ENCODE results near the gene PRDM7. TPM values are rescaled to one million over a fixed set of nuclear protein-coding genes. Genes with fewer than 3 reads are reported as not detected.
"Not testable (repeated sequence)": the region's sequence is repeated elsewhere in the genome, so short reads cannot be mapped to it uniquely, and the experiment has no call there.

Gene PRDM7
- total and polyA plus RNA-seq, 9 donors: 0.19 TPM; not detected in 8

DNA sequence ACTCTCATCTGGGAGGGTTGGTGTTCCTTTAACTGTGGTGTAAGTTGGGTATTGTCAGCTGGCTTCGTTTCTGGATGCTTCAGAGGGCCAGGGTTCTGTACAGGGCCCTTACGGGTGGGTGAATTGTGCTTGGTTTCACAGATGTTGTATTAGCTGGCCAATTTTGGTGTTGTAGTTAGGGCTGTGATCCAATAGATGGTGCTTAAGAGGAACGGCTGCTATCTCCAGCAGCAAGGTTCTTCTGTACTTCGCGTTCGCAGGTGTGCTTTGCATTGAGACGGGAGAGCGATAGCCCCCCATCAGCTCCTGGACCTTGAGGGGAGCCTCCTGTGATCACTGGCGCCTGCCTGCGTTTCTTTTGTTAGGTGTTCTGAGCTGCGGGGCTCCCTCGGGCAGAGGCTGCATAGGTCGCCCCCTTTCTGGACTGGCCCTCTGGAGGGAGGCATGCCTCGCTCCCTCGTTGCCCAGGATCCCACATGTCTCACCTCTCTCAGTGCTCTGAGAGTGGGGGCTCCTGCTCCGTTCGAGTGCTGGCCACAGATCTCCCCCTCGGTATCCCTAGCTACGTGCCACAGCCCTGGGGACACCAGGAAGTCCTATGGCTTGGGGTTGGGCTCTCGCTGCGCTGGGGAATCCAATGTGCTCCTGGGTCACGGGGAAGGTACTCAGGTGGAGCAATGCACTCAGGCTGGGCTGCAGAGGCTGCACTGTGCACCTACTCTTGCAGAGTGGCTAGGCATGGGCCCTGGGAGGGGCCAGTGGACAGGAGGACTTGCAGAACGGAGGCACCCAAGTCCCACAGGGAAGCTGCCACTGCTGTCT is 837 bp upstream of the PRDM7 start:
- Histone ChIP-seq H3K36me3 (ENCODE audit: control insufficient read depth, insufficient read depth, low read length) (no peaks in the 10 kb centered on the region), H3K27ac (ENCODE audit: low read length) (no peak overlapping the region), H3K27me3 (ENCODE audit: control insufficient read depth, insufficient read depth, low read length) (peaks cover 28% of the 10 kb centered on the region), H3K4me3 (ENCODE audit: low read length) (peak overlapping the region; percentile 25), H3K9me3 (replicated peaks; ENCODE audit: control insufficient read depth, low read depth, low read length) (no peaks in the 10 kb centered on the region), H3K4me1 (ENCODE audit: control insufficient read depth, insufficient read depth, low read length) (peaks cover 6% of the 10 kb centered on the region)
- WGBS (ENCODE audit: insufficient coverage): 52% methylated on average over 21 of the region's 23 CpGs
- peak; percentile 12 for DNase-seq

DNA sequence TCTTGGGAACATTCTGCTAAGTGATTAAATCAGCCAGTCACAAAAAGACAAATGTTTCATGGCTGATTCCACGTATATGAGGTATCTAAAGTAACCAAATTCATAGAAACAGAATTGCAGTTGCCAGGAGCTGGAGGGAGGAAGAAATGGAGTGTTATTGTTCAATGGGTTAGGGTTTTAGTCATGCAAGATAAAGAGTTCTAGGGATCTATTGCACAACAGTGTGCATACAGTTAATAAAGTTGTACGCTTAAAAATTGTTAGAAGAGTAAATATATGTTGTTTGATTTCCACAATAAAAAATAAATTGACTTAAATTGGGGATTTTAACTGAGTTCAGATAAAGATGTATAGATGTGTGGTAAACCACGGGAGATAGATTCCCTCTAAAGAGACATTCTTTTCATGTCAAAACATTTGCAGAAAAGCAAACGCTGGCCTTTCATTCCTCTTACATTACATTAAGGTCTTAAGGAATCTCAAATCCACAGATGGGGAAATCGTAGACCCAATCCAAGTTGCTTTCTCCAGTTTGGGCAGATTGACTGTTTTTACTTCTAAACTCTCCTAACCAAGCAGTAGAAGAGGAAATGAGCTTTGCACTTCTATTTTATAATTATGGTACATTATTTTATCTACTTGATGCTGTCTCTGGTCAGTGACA is 4.6 kb downstream of the PRDM7 start:
- Histone ChIP-seq H3K9me3 (replicated peaks; ENCODE audit: control insufficient read depth, low read depth, low read length) (no peaks in the 10 kb centered on the region), H3K4me1 (ENCODE audit: control insufficient read depth, insufficient read depth, low read length) (peaks cover 6% of the 10 kb centered on the region), H3K4me3 (ENCODE audit: low read length) (no peak overlapping the region), H3K27ac (ENCODE audit: low read length) (no peak overlapping the region), H3K36me3 (ENCODE audit: control insufficient read depth, insufficient read depth, low read length) (no peaks in the 10 kb centered on the region), H3K27me3 (ENCODE audit: control insufficient read depth, insufficient read depth, low read length) (peaks cover 11% of the 10 kb centered on the region)
- no peak for DNase-seq
- WGBS (ENCODE audit: insufficient coverage): no CpG with 5 or more reads among the region's 5 CpGs

DNA sequence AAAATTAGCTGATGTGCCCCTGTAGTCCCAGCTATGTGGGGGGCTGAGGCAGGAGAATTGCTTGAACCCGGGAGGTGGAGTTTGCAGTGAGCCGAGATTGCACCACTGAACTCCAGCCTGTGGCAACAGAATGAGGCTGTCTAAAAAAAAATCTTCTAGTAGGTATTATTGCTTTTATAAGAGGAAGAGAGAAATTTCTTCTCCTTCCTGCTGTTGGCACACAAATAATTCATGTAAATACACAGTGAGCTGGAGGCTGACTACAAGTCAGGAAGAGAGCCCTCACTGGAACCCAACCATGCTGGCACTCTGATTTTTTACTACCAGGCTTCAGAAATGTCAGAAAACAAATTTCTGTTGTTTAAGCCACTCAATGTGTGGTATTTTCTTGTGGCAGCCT is 6.7 kb downstream of the PRDM7 start:
- DNase-seq: no peak
- Histone ChIP-seq H3K27ac (ENCODE audit: low read length) (no peak overlapping the region), H3K36me3 (ENCODE audit: control insufficient read depth, insufficient read depth, low read length) (no peaks in the 10 kb centered on the region), H3K27me3 (ENCODE audit: control insufficient read depth, insufficient read depth, low read length) (no peaks in the 10 kb centered on the region), H3K4me3 (ENCODE audit: low read length) (no peak overlapping the region), H3K4me1 (ENCODE audit: control insufficient read depth, insufficient read depth, low read length) (no peaks in the 10 kb centered on the region), H3K9me3 (replicated peaks; ENCODE audit: control insufficient read depth, low read depth, low read length) (no peaks in the 10 kb centered on the region)
- WGBS (ENCODE audit: insufficient coverage): no CpG with 5 or more reads among the region's 2 CpGs

DNA sequence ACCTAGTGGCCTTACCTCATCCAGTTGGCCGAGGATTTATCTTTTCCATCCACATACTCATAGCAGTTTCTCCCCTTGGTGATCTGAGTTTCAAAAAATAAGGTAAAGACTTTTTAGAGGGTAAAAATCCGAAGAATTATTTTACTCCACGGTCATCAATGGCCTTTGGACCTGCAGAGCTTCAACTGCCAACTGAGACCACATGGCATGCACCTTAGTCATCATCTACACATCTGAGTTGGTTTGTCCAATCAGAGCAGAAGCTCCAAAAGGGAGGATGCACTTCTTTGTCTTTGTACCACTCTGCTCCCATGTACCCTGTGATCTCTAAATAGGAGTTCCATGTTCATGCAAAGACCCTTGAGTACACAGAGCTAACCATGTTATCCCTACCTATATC is 15.7 kb downstream of the PRDM7 start:
- no CpG with 5 or more reads among the region's 3 CpGs for WGBS (ENCODE audit: insufficient coverage)
- Histone ChIP-seq H3K4me3 (ENCODE audit: low read length) (no peak overlapping the region), H3K4me1 (ENCODE audit: control insufficient read depth, insufficient read depth, low read length) (no peaks in the 10 kb centered on the region), H3K27me3 (ENCODE audit: control insufficient read depth, insufficient read depth, low read length) (no peaks in the 10 kb centered on the region), H3K9me3 (replicated peaks; ENCODE audit: control insufficient read depth, low read depth, low read length) (no peaks in the 10 kb centered on the region), H3K27ac (ENCODE audit: low read length) (no peak overlapping the region), H3K36me3 (ENCODE audit: control insufficient read depth, insufficient read depth, low read length) (no peaks in the 10 kb centered on the region)
- no peak for DNase-seq

DNA sequence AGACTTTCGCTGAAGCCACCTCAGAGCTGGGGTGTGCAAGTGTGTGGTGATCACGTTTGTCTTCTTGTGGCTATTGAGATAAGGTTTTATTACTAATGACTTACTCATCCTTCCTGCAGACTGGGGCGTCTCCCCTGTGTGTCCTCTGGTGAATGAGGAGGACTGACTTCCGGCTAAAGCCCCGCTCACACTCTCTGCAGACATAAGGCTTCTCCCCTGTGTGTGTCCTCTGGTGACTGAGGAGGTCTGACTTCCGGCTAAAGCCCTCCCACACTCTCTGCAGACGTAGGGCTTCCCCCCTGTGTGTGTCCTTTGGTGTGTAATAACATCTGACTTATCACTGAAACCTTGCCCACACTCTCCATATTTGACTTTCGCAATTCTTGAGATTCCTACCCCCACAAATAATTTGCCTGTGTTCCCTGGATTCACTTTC is 19.4 kb downstream of the PRDM7 start:
- WGBS (ENCODE audit: insufficient coverage): 89% methylated on average over 1 of the region's 8 CpGs
- no peak for DNase-seq
- H3K9me3 ChIP-seq (replicated peaks; ENCODE audit: control insufficient read depth, low read depth, low read length): peaks cover 9% of the 10 kb centered on the region

DNA sequence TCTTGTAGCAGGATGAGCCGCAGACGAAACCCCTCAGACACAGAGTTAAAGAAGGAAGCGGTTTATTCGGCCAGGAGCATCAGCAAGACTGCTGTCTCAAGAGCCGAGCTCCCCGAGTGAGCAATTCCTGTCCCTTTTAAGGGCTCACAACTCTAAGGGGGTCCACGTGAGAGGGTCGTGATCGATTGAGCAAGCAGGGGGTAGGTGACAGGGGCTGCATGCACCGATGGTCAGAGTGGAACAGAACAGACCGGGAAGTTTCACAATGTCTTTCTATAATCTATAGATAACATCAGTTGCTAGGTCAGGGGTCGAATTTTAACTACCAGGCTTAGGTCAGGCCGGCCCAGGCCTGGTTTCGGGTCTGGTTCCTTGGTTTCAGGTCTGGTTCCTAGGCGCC is 20.6 kb downstream of the PRDM7 start:
- DNase-seq; H3K27ac ChIP-seq (ENCODE audit: low read length); H3K4me3 ChIP-seq (ENCODE audit: low read length); H3K4me1 ChIP-seq (ENCODE audit: control insufficient read depth, insufficient read depth, low read length); H3K27me3 ChIP-seq (ENCODE audit: control insufficient read depth, insufficient read depth, low read length); H3K9me3 ChIP-seq (replicated peaks; ENCODE audit: control insufficient read depth, low read depth, low read length); H3K36me3 ChIP-seq (ENCODE audit: control insufficient read depth, insufficient read depth, low read length): not testable (repeated sequence)
- 87% methylated on average over 7 of the region's 15 CpGs for WGBS (ENCODE audit: insufficient coverage)

More for the DNA sequence above, 19.4 kb downstream of the PRDM7 start:
- peaks cover 2% of the 10 kb centered on the region for H3K27me3 ChIP-seq (ENCODE audit: control insufficient read depth, insufficient read depth, low read length)
- no peak overlapping the region for H3K4me3 ChIP-seq (ENCODE audit: low read length)
- H3K36me3 ChIP-seq (ENCODE audit: control insufficient read depth, insufficient read depth, low read length): no peaks in the 10 kb centered on the region
- no peak overlapping the region for H3K27ac ChIP-seq (ENCODE audit: low read length)
- no peaks in the 10 kb centered on the region for H3K4me1 ChIP-seq (ENCODE audit: control insufficient read depth, insufficient read depth, low read length)

DNA sequence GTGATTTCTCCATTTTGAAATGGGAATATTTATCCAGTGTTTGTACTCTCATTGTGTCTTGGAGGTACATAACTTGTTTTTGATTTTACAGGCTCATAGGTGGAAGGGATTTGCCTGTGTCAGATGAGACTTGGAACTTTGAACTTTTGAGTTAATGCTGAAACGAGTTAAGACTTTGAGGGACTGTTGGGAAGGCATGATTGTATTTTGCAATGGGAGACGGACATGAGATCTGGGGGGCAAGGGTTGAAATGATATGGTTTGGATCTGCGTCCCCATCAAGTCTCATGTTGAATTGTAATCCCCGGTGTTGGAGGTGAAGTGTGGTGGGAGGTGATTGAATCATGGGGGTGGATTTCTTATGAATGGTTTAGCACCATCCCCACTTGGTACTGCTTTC is 21.8 kb downstream of the PRDM7 start:
- H3K4me1 ChIP-seq (ENCODE audit: control insufficient read depth, insufficient read depth, low read length): no peaks in the 10 kb centered on the region
- peaks cover 9% of the 10 kb centered on the region for H3K9me3 ChIP-seq (replicated peaks; ENCODE audit: control insufficient read depth, low read depth, low read length)
- H3K27me3 ChIP-seq (ENCODE audit: control insufficient read depth, insufficient read depth, low read length): peaks cover 2% of the 10 kb centered on the region
- no peak overlapping the region for H3K4me3 ChIP-seq (ENCODE audit: low read length)
- 71% methylated on average over 4 of the region's 4 CpGs for WGBS (ENCODE audit: insufficient coverage)
- H3K27ac ChIP-seq (ENCODE audit: low read length): no peak overlapping the region
- no peaks in the 10 kb centered on the region for H3K36me3 ChIP-seq (ENCODE audit: control insufficient read depth, insufficient read depth, low read length)
- no peak for DNase-seq

DNA sequence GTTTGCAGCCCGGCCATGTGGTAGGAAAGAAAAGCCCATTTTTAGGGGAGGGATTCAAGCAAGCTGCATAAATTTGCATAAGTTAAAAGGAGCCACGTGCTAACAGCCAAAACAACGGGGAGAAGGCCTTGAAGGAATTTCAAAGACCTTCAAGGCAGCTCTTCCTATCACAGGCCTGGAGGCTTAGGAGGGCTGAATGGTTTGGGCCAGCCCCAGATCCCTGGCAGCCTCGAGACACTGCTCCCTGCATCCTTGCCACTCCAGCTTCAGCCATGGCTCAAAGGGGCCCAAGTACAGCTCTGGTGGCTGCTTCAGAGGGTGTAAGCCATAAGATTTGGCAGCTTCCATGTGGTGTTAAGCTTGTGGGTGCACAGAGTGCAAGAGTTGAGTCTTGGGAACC is 22.6 kb downstream of the PRDM7 start:
- WGBS (ENCODE audit: insufficient coverage): 52% methylated on average over 4 of the region's 4 CpGs
- Histone ChIP-seq H3K4me1 (ENCODE audit: control insufficient read depth, insufficient read depth, low read length) (no peaks in the 10 kb centered on the region), H3K27me3 (ENCODE audit: control insufficient read depth, insufficient read depth, low read length) (peaks cover 2% of the 10 kb centered on the region), H3K9me3 (replicated peaks; ENCODE audit: control insufficient read depth, low read depth, low read length) (peaks cover 9% of the 10 kb centered on the region), H3K27ac (ENCODE audit: low read length) (no peak overlapping the region), H3K4me3 (ENCODE audit: low read length) (no peak overlapping the region), H3K36me3 (ENCODE audit: control insufficient read depth, insufficient read depth, low read length) (no peaks in the 10 kb centered on the region)
- DNase-seq: no peak

DNA sequence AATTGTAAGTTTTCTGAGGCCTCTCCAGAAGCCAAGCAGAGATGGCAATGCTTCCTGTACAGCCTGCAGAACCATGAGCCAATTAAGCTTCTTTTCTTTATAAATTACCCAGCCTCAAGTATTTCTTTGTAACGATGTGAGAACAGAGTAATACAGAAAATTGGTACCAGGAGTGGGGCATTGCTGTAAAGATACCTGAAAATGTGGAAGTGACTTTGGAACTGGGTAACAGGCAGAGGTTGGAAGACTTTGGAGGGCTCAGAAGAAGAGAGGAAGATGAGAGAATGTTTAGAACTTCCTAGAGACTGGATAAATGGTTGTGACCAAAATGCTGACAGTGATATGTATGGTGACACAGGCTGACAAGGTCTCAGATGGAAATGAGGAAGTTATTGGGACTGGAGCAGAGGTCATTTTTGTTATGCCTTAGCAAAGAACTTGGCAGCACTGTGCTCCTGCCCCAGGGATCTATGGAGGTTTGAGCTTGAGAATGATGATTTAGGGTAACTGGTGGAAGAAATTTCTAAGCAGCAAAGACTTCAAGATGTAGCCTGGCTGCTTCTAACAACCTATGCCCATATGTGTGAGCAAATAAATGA is 23.1 kb downstream of the PRDM7 start:
- no peaks in the 10 kb centered on the region for H3K36me3 ChIP-seq (ENCODE audit: control insufficient read depth, insufficient read depth, low read length)
- H3K9me3 ChIP-seq (replicated peaks; ENCODE audit: control insufficient read depth, low read depth, low read length): peaks cover 9% of the 10 kb centered on the region
- H3K4me3 ChIP-seq (ENCODE audit: low read length): no peak overlapping the region
- no peak overlapping the region for H3K27ac ChIP-seq (ENCODE audit: low read length)
- H3K27me3 ChIP-seq (ENCODE audit: control insufficient read depth, insufficient read depth, low read length): peaks cover 2% of the 10 kb centered on the region
- DNase-seq: no peak
- WGBS (ENCODE audit: insufficient coverage): no CpG with 5 or more reads among the region's 1 CpG
- no peaks in the 10 kb centered on the region for H3K4me1 ChIP-seq (ENCODE audit: control insufficient read depth, insufficient read depth, low read length)

DNA sequence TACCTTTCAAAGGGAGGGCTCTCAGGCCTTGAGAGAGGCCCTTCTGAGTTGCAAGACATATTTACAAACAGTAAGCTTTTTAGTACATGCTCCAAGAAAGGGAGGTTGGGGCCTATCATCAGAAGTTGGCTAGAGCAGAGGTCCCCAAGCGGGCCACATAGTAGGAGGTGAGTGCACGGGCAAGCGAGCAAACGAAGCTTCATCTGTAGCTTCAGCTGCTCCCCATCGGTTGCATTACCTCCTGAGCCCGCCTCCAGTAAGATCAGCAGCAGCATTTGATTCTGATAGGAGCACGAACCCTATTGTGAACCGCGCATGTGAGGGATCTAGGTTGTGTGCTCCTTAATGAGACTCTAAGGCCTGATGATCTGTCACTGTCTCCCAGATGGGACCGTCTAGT is 26.2 kb downstream of the PRDM7 start:
- Histone ChIP-seq H3K9me3 (replicated peaks; ENCODE audit: control insufficient read depth, low read depth, low read length) (peaks cover 9% of the 10 kb centered on the region), H3K36me3 (ENCODE audit: control insufficient read depth, insufficient read depth, low read length) (no peaks in the 10 kb centered on the region), H3K27ac (ENCODE audit: low read length) (no peak overlapping the region), H3K4me3 (ENCODE audit: low read length) (no peak overlapping the region), H3K27me3 (ENCODE audit: control insufficient read depth, insufficient read depth, low read length) (peaks cover 13% of the 10 kb centered on the region), H3K4me1 (ENCODE audit: control insufficient read depth, insufficient read depth, low read length) (peaks cover 15% of the 10 kb centered on the region)
- 88% methylated on average over 9 of the region's 10 CpGs for WGBS (ENCODE audit: insufficient coverage)
- DNase-seq: no peak

All from muscle of leg (tissue), 11 donors.